Retina (tissue), 1 donor: ENCODE results near the gene OR2T35.
"Not testable (repeated sequence)": the region's sequence is repeated elsewhere in the genome, so short reads cannot be mapped to it uniquely, and the experiment has no call there.

ENCODE experiments used
- DNase-seq: peaks from one replicate; pipeline ENCODE4 v3.0.0-alpha.2; 2016

Gene OR2T35

GRCh38 chr1:248645178-248645577 is at the start of gene OR2T35:
OR2T35 (minus strand) TSS chr1:248645278; CDS start chr1:248639258, 6,020 bp downstream.
- not testable (repeated sequence) for DNase-seq

- DNase-seq = no peak
Measured at GRCh38 chr1:248691567-248692155, 46.6 kb upstream of the OR2T35 start.

- no peak for DNase-seq
Measured at GRCh38 chr1:248688527-248689298, 43.6 kb upstream of the OR2T35 start.

- no peak for DNase-seq
Measured at GRCh38 chr1:248686815-248687214, 41.7 kb upstream of the OR2T35 start.

GRCh38 chr1:248681651-248682050 is 36.6 kb upstream of the OR2T35 start:
- DNase-seq = no peak

GRCh38 chr1:248670003-248670402 is 24.9 kb upstream of the OR2T35 start:
- no peak for DNase-seq

GRCh38 chr1:248663453-248664328 is 18.6 kb upstream of the OR2T35 start:
- not testable (repeated sequence) for DNase-seq

- DNase-seq = not testable (repeated sequence)
Measured at GRCh38 chr1:248656797-248657196, 11.7 kb upstream of the OR2T35 start.

- not testable (repeated sequence) for DNase-seq
Measured at GRCh38 chr1:248655354-248655753, 10.3 kb upstream of the OR2T35 start, which contains the start of gene OR2T27. OR2T27 (minus strand) TSS chr1:248655528; CDS start chr1:248650884, 4,644 bp downstream.

- not testable (repeated sequence) for DNase-seq
Measured at GRCh38 chr1:248648770-248649536, 3.9 kb upstream of the OR2T35 start.

GRCh38 chr1:248642971-248643651 is 2.0 kb downstream of the OR2T35 start:
- not testable (repeated sequence) for DNase-seq

GRCh38 chr1:248641583-248641982 is 3.5 kb downstream of the OR2T35 start:
- DNase-seq = not testable (repeated sequence)

GRCh38 chr1:248640906-248641305 is 4.2 kb downstream of the OR2T35 start:
- DNase-seq = not testable (repeated sequence)

- DNase-seq = not testable (repeated sequence)
Measured at GRCh38 chr1:248639652-248640051, 5.4 kb downstream of the OR2T35 start.

- DNase-seq = not testable (repeated sequence)
Measured at GRCh38 chr1:248636612-248637011, 8.5 kb downstream of the OR2T35 start.

- not testable (repeated sequence) for DNase-seq
Measured at GRCh38 chr1:248634991-248635390, 10.1 kb downstream of the OR2T35 start, which contains the start of gene OR2T11. OR2T11 (minus strand) TSS chr1:248635091; CDS start chr1:248627128, 7,963 bp downstream.

- no peak for DNase-seq
Measured at GRCh38 chr1:248631354-248632008, 13.6 kb downstream of the OR2T35 start.

- no peak for DNase-seq
Measured at GRCh38 chr1:248630551-248630950, 14.5 kb downstream of the OR2T35 start.

GRCh38 chr1:248627971-248628844 is 16.9 kb downstream of the OR2T35 start:
- no peak for DNase-seq

- no peak for DNase-seq
Measured at GRCh38 chr1:248625971-248626370, 19.1 kb downstream of the OR2T35 start.
